PC-3 (cell line): Measurements from ENCODE around the gene TMEM184A. TPM values are rescaled to one million over a fixed set of nuclear protein-coding genes. Genes with fewer than 3 reads are reported as not detected.

Experiments used
- ATAC-seq: fragments of 200-7000 bp; cut with Tn5 transposase; 2 replicates; pipeline ENCODE4 v1.9.1; 2020; ENCODE audit warnings: mild to moderate bottlenecking, moderate library complexity
- BruUV-seq: library from RNA; stranded (reverse); fragments of 400-500 nt; replicated peaks from 2 replicates; lab custom pipeline; 2021; lab: Mats Ljungman, UMichigan
- CTCF ChIA-PET: fragments of 300-600 bp; sonication (Branson Sonifier 250); formaldehyde crosslinking; loops from one replicate; lab custom pipeline; 2022; ENCODE audit warnings: antibody characterized with exemption; lab: Charles Lee
- POLR2A ChIA-PET: fragments of 300-600 bp; sonication (Branson Sonifier 250); formaldehyde crosslinking; loops from one replicate; lab custom pipeline; 2022; ENCODE audit warnings: antibody characterized with exemption; ENCODE audit not compliant: unreplicated experiment; lab: Charles Lee
- DNase-seq: peaks from one replicate; pipeline ENCODE4 v3.0.0-alpha.2; 2015
- H2AFZ ChIP-seq: fragments of 300-600 bp; sonication (generic); 2 replicates; pipeline ENCODE4 v1.6.0; 2016; ENCODE audit warnings: antibody characterized with exemption, low read length
- H3F3A ChIP-seq: fragments of 300-600 bp; sonication (generic); one replicate; pipeline ENCODE4 v1.6.0; 2017; ENCODE audit warnings: antibody characterized with exemption, low read length, control low read depth, mild to moderate bottlenecking; ENCODE audit not compliant: unreplicated experiment
- H3K27ac ChIP-seq: fragments of 300-600 bp; sonication (generic); 2 replicates; pipeline ENCODE4 v1.5.1; 2016; ENCODE audit warnings: mild to moderate bottlenecking, low read length
- H3K27me3 ChIP-seq: fragments of 300-600 bp; sonication (generic); 2 replicates; pipeline ENCODE4 v1.6.1; 2016; ENCODE audit warnings: low read length, mixed read lengths
- H3K36me3 ChIP-seq: fragments of 300-600 bp; sonication (generic); 2 replicates; pipeline ENCODE4 v1.6.1; 2016; ENCODE audit warnings: low read depth, mixed run types, low read length, mixed read lengths
- H3K4me1 ChIP-seq: fragments of 300-600 bp; sonication (generic); 2 replicates; pipeline ENCODE4 v1.5.1; 2016; ENCODE audit warnings: low read length; ENCODE audit not compliant: insufficient read depth
- H3K4me2 ChIP-seq: fragments of 300-600 bp; sonication (generic); 2 replicates; pipeline ENCODE4 v1.6.0; 2016; ENCODE audit warnings: low read length
- H3K4me3 ChIP-seq: fragments of 300-600 bp; sonication (generic); 2 replicates; pipeline ENCODE4 v1.5.1; 2016; ENCODE audit warnings: mild to moderate bottlenecking, low read length, mixed read lengths
- H3K79me2 ChIP-seq: fragments of 300-600 bp; sonication (generic); 2 replicates; pipeline ENCODE4 v1.6.1; 2017; ENCODE audit warnings: low read length, mixed read lengths
- H3K9ac ChIP-seq: fragments of 300-600 bp; sonication (generic); 2 replicates; pipeline ENCODE4 v1.6.0; 2016; ENCODE audit warnings: mild to moderate bottlenecking, low read length
- H3K9me2 ChIP-seq: fragments of 300-600 bp; sonication (generic); replicated peaks from 2 replicates; pipeline ENCODE4 v1.6.1; 2016; ENCODE audit warnings: mixed run types, low read length, mixed read lengths
- H3K9me3 ChIP-seq: fragments of 300-600 bp; sonication (generic); 2 replicates; pipeline ENCODE4 v1.6.1; 2016; ENCODE audit warnings: low read length, mixed read lengths
- H4K20me1 ChIP-seq: fragments of 300-600 bp; sonication (generic); 2 replicates; pipeline ENCODE4 v1.6.1; 2016; ENCODE audit warnings: low read length, mixed read lengths
- EZH2 ChIP-seq: fragments of 300-600 bp; sonication (generic); IDR thresholded peaks from one replicate; pipeline ENCODE4 v1.6.1; 2017; ENCODE audit warnings: antibody characterized with exemption, mild to moderate bottlenecking, low read length; ENCODE audit not compliant: unreplicated experiment
- EZH2phosphoT487 ChIP-seq: fragments of 300-600 bp; sonication (generic); IDR thresholded peaks from 2 replicates; pipeline ENCODE4 v1.6.1; 2018; ENCODE audit warnings: mild to moderate bottlenecking, antibody characterized with exemption, low read length, borderline replicate concordance
- intact Hi-C: fragments of 100-400 bp; cut with micrococcal nuclease; formaldehyde crosslinking; loops from 2 replicates; pipeline ENCODE4 v1.9.0; 2023
- total RNA-seq: library from RNA; depleted of rRNA; stranded (reverse); fragments of >200 nt; gene quantifications from 2 replicates; pipeline ENCODE4 v1.2.3, GENCODE V29; 2014
- TF ChIP-seq, protein P1 (sequence below): fragments of 300-600 bp; sonication (generic); conservative IDR thresholded peaks from 2 replicates; pipeline ENCODE4 v1.5.1; 2017; ENCODE audit warnings: antibody characterized with exemption, low read depth, mild to moderate bottlenecking, low read length

Gene TMEM184A
- total RNA-seq, 1 experiment from 2014 or later = 23.1 TPM

GRCh38 chr7:1561036-1561940 lies 5.3 kb upstream of the TMEM184A start:
- H3K4me1 ChIP-seq = peaks cover 34% of the 10 kb centered on the region
- ATAC-seq = no peak

DNA sequence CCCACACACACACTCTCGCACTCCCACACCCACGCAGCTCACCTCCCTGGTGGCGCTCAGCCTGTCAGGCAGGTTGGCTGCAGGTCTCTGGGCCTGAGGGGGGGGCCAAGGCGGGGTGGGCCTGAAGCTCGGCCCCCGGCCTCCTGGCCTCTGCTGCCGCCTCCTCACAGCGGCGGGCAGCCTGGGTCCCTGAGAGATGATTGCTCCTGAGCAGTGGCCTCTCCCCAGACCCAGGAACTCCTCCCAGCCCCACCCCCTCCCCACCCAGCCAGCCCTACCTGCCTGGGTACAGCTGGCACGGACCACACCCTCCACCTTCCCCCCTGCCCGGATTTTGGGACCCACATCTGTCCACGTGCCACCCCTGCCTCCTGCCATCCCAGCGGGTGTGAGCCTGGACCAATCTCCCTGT lies 4.6 kb upstream of the TMEM184A start:
- H3K79me2 ChIP-seq = no peaks in the 10 kb centered on the region
- H3F3A ChIP-seq = no peaks in the 10 kb centered on the region
- peaks cover 5% of the 10 kb centered on the region; the same call in 1 of the 2 replicates for H3K36me3 ChIP-seq
- ChIA-PET CTCF (no interaction called here), POLR2A (no interaction called here)
- DNase-seq = no peak
- intact Hi-C loops = no loop called here
- BruUV-seq = no TSS peak
- H4K20me1 ChIP-seq = no peaks in the 10 kb centered on the region
- H3K4me2 ChIP-seq = no peak overlapping the region
- no peak overlapping the region for H3K9ac ChIP-seq
- H2AFZ ChIP-seq = no peak overlapping the region
- H3K27me3 ChIP-seq = no peaks in the 10 kb centered on the region
- peaks cover 38% of the 10 kb centered on the region for H3K4me1 ChIP-seq
- no peak overlapping the region for H3K27ac ChIP-seq
- no peak overlapping the region for H3K4me3 ChIP-seq
- no peak for ATAC-seq
- TF ChIP-seq EZH2 = no peak
- no peak for TF ChIP-seq EZH2phosphoT487
- TF ChIP-seq, protein P1, sequence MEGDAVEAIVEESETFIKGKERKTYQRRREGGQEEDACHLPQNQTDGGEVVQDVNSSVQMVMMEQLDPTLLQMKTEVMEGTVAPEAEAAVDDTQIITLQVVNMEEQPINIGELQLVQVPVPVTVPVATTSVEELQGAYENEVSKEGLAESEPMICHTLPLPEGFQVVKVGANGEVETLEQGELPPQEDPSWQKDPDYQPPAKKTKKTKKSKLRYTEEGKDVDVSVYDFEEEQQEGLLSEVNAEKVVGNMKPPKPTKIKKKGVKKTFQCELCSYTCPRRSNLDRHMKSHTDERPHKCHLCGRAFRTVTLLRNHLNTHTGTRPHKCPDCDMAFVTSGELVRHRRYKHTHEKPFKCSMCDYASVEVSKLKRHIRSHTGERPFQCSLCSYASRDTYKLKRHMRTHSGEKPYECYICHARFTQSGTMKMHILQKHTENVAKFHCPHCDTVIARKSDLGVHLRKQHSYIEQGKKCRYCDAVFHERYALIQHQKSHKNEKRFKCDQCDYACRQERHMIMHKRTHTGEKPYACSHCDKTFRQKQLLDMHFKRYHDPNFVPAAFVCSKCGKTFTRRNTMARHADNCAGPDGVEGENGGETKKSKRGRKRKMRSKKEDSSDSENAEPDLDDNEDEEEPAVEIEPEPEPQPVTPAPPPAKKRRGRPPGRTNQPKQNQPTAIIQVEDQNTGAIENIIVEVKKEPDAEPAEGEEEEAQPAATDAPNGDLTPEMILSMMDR = no peak
- H3K9me2 ChIP-seq = no peaks in the 10 kb centered on the region
- H3K9me3 ChIP-seq = no peaks in the 10 kb centered on the region

More at GRCh38 chr7:1561036-1561940, 5.3 kb upstream of the TMEM184A start:
- no peak overlapping the region for H3K9ac ChIP-seq
- intact Hi-C loops = no loop called here
- TF ChIP-seq EZH2phosphoT487 (no peak), EZH2 (no peak)
- TF ChIP-seq, protein P1 = no peak
- H3K9me3 ChIP-seq = no peaks in the 10 kb centered on the region
- H2AFZ ChIP-seq = no peak overlapping the region
- no peaks in the 10 kb centered on the region for H3F3A ChIP-seq
- no peak for DNase-seq
- no peaks in the 10 kb centered on the region for H3K27me3 ChIP-seq
- no peaks in the 10 kb centered on the region for H4K20me1 ChIP-seq
- H3K9me2 ChIP-seq = no peaks in the 10 kb centered on the region
- H3K4me2 ChIP-seq = no peak overlapping the region
- H3K79me2 ChIP-seq = peaks cover 4% of the 10 kb centered on the region
- H3K27ac ChIP-seq = no peak overlapping the region
- ChIA-PET CTCF (no interaction called here), POLR2A (no interaction called here)
- no TSS peak for BruUV-seq
- peaks cover 5% of the 10 kb centered on the region; the same call in 1 of the 2 replicates for H3K36me3 ChIP-seq
- no peak overlapping the region for H3K4me3 ChIP-seq
